Globus pallidus (tissue), 1 donor: ENCODE results near the gene SNRNP48.

Experiments used
- DNase-seq: peaks from one replicate; pipeline ENCODE4 v3.0.0-alpha.2; 2015; ENCODE audit warnings: low spot score

The SNRNP48 gene

GRCh38 chr6:7644417-7644816 lies 54.4 kb downstream of the SNRNP48 start:
- DNase-seq, result no peak

GRCh38 chr6:7646394-7646793 lies 56.4 kb downstream of the SNRNP48 start:
- DNase-seq, result no peak

GRCh38 chr6:7647504-7647903 lies 57.5 kb downstream of the SNRNP48 start:
- DNase-seq, result no peak

GRCh38 chr6:7649037-7649810 lies 59.2 kb downstream of the SNRNP48 start:
- no peak for DNase-seq

- DNase-seq, result no peak
Measured at GRCh38 chr6:7650878-7651277, 60.9 kb downstream of the SNRNP48 start.

GRCh38 chr6:7652957-7653356 lies 63.0 kb downstream of the SNRNP48 start:
- DNase-seq, result no peak

GRCh38 chr6:7656355-7656754 lies 66.4 kb downstream of the SNRNP48 start:
- no peak for DNase-seq

- no peak for DNase-seq
Measured at GRCh38 chr6:7658543-7658942, 68.5 kb downstream of the SNRNP48 start.

- DNase-seq, result no peak
Measured at GRCh38 chr6:7661364-7661763, 71.4 kb downstream of the SNRNP48 start.
